BJ (cell line): Measurements from ENCODE around the gene RNF225. TPM values are rescaled to one million over a fixed set of nuclear protein-coding genes. Genes with fewer than 3 reads are reported as not detected.

Experiments used
- CTCF ChIA-PET: fragments of 350-600 bp; formaldehyde crosslinking; extraction: SDS; loops from one replicate; lab custom pipeline; 2021; ENCODE audit warnings: antibody characterized with exemption, inconsistent platforms; lab: Yijun Ruan, JAX
- POLR2A ChIA-PET: fragments of 300-600 bp; sonication (Branson Sonifier 250); formaldehyde crosslinking; extraction: SDS; loops from one replicate; lab custom pipeline; 2021; ENCODE audit warnings: antibody characterized with exemption; lab: Charles Lee
- DNase-seq: peaks from one replicate; pipeline ENCODE4 v3.0.0-alpha.2; 2011; ENCODE audit warnings: low read depth
- H3K27me3 ChIP-seq: 2 replicates; pipeline ENCODE4 v1.6.0; 2011; ENCODE audit warnings: low read length; ENCODE audit not compliant: control insufficient read depth, insufficient read depth
- H3K36me3 ChIP-seq: 2 replicates; pipeline ENCODE4 v1.5.1; 2011; ENCODE audit warnings: low read length; ENCODE audit not compliant: control insufficient read depth, insufficient read depth
- H3K4me3 ChIP-seq: 2 replicates; pipeline ENCODE4 v1.5.1; 2011; ENCODE audit warnings: low read depth, mild to moderate bottlenecking, control low read depth, low read length
- polyA plus RNA-seq: library from polyadenylated mRNA; depleted of rRNA; stranded (reverse); fragments of >200 nt; gene quantifications from 2 replicates; pipeline ENCODE4 v1.2.3, GENCODE V29; 2011
- TF ChIP-seq, protein P1 (sequence below): IDR thresholded peaks from 2 replicates; pipeline ENCODE4 v1.5.1; 2011; ENCODE audit warnings: low read depth, mild to moderate bottlenecking, control low read depth, inconsistent platforms, low read length, moderate library complexity; ENCODE audit not compliant: insufficient read depth

RNF225 gene
- polyA plus RNA-seq, 1 experiment = not detected

DNA sequence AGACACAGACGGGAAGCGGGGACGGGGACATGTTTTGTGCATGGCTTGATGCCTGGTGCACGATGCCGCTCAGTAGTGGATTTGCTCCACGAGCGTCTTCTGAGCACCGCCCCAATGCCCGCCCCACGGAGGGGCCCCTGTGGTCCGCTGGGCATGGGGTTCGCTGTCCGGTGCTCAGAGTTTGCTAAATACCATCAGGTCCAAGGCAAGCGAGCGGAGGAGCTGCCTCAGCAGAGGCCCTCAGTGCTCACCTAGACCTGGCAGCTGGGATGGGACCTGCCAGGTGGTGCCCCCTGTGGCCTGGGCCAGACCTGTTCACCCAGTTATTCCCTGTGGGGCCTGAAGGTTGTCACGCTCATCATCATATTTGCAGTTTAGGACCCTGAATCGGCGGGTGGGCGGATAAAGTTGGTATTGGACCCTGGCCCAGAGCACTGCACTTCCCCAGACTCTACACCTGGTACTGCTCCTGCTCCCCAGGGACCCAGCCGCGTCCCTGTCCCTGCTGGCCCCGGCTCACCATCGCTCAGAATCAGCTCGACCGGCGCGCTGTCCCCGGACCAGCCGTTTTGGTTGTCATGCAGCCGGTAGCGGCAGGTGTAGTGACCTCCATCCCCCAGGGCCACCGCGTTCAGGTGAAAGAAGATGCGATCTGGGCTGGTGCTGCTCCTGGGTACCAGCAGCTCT is 44.4 kb upstream of the RNF225 start:
- ChIA-PET CTCF (no interaction called here), POLR2A (no interaction called here)
- no peak overlapping the region for H3K4me3 ChIP-seq
- DNase-seq = no peak
- TF ChIP-seq, protein P1, sequence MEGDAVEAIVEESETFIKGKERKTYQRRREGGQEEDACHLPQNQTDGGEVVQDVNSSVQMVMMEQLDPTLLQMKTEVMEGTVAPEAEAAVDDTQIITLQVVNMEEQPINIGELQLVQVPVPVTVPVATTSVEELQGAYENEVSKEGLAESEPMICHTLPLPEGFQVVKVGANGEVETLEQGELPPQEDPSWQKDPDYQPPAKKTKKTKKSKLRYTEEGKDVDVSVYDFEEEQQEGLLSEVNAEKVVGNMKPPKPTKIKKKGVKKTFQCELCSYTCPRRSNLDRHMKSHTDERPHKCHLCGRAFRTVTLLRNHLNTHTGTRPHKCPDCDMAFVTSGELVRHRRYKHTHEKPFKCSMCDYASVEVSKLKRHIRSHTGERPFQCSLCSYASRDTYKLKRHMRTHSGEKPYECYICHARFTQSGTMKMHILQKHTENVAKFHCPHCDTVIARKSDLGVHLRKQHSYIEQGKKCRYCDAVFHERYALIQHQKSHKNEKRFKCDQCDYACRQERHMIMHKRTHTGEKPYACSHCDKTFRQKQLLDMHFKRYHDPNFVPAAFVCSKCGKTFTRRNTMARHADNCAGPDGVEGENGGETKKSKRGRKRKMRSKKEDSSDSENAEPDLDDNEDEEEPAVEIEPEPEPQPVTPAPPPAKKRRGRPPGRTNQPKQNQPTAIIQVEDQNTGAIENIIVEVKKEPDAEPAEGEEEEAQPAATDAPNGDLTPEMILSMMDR = no peak
- H3K27me3 ChIP-seq = no peaks in the 10 kb centered on the region
- peaks cover 14% of the 10 kb centered on the region for H3K36me3 ChIP-seq

DNA sequence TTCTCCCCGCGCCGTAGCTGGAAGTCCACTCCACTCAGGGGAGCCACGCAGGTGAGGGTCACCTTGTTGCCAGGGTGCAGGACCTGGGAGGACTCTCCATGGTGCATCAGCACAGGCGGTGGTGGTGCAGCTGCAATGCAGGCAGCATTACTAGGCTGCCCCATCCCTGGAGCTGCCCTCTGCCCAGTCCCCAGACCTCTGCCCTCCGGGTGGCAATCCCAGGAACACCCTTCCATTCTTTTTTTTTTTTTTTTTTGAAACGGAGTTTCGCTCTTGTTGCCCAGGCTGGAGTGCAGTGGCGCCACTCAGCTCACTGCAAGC is 43.9 kb upstream of the RNF225 start:
- Histone ChIP-seq H3K27me3 (no peaks in the 10 kb centered on the region), H3K4me3 (no peak overlapping the region), H3K36me3 (peaks cover 14% of the 10 kb centered on the region)
- ChIA-PET POLR2A (no interaction called here), CTCF (no interaction called here)
- TF ChIP-seq, protein P1 = no peak
- no peak for DNase-seq

DNA sequence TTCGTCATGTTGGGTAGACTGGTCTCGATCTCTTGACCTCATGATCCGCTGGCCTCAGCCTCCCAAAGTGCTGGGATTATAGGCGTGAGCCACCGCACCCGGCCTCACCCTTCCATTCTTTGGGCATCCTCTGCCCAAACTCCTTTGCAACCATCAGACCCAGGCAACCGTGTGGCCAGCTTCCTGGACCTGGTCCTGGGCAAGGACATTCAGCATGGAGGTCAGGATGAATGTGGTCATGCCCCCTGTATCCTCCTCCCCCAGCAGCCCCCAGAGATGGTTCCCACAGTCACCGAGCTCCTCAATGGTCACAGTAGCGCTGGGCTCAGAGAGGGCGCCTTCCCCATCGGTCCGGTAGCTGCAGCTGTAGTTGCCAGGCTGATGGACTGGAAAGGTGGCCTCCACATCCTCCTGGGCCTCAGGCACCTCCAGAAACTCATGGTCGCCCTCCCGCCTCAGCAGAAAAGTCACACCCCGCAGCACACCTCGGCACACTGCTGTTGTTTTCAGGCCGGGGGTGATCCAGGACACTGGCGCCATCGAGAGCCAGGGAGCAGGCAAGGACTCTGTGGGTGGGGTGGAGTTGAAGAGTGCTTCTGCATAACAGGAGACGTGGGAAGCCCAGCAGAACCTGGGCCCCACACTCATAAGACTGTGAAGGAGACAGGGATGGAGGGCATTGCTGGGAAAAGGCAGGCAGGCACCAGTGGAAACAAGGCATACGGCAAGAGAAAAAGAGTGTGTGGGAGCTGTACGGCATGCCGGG is 43.3 kb upstream of the RNF225 start:
- POLR2A ChIA-PET = no interaction called here
- CTCF ChIA-PET = no interaction called here
- no peaks in the 10 kb centered on the region; the same call in 1 of the 2 replicates for H3K27me3 ChIP-seq
- DNase-seq = no peak
- peaks cover 14% of the 10 kb centered on the region for H3K36me3 ChIP-seq
- H3K4me3 ChIP-seq = no peak overlapping the region
- TF ChIP-seq, protein P1 = no peak

DNA sequence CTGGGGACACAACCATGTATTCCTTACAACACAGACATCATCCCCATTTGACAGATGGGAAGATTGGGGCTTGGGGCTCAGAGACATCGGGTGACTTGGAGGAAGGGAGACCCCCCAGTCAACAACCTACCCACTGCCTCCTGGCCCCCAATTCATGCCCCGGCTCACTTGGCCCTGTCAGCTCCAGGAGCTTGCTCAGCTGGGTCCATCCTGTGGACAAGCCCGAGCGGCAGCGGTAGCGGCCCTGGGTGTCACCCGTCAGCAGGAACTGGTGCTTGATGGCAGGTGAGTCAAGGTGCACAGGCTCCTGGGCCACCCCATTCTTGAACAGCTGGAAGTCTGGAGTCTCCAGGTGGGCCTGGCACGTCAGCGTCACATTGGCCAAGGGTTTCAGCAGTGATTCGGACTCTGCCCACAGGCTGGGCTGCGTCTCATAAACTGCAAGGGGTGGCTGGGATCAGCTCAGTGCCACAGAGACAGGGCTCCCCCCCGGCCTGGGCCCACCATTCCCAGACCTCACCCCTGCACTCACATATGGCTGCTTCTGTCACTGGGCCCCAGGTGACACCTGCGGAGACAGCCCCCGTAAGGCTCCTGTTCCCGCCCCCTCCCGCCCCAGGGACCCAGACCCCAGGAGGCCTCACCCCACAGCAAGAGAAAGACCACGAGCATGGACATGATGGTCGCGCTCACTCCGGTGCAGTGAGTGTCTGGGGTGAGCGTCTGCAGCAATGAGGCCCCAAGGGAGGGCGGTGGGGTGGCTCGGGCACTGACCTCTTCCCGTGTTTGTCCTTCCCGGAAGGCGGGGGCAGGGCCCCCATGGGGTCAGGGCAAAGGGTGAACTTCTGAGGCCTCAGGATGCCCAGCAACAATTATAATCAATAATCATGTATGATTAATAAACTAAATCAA is 42.4 kb upstream of the RNF225 start, which contains the start of gene A1BG:
Gene A1BG, minus strand, starts transcription at position 733 of the 912 bp plus-strand sequence. Its CDS starts 55 bp downstream, at position 678.
- ChIA-PET CTCF (no interaction called here), POLR2A (no interaction called here)
- Histone ChIP-seq H3K27me3 (no peaks in the 10 kb centered on the region; the same call in 1 of the 2 replicates), H3K36me3 (peaks cover 14% of the 10 kb centered on the region), H3K4me3 (no peak within 1 kb of the TSS)
- no peak for DNase-seq
- TF ChIP-seq, protein P1 = no peak
